ENCODE measurements around the gene DCBLD1.
"Not testable (repeated sequence)": the region's sequence is repeated elsewhere in the genome, so short reads cannot be mapped to it uniquely, and the experiment has no call there.

DCBLD1 gene

DNA sequence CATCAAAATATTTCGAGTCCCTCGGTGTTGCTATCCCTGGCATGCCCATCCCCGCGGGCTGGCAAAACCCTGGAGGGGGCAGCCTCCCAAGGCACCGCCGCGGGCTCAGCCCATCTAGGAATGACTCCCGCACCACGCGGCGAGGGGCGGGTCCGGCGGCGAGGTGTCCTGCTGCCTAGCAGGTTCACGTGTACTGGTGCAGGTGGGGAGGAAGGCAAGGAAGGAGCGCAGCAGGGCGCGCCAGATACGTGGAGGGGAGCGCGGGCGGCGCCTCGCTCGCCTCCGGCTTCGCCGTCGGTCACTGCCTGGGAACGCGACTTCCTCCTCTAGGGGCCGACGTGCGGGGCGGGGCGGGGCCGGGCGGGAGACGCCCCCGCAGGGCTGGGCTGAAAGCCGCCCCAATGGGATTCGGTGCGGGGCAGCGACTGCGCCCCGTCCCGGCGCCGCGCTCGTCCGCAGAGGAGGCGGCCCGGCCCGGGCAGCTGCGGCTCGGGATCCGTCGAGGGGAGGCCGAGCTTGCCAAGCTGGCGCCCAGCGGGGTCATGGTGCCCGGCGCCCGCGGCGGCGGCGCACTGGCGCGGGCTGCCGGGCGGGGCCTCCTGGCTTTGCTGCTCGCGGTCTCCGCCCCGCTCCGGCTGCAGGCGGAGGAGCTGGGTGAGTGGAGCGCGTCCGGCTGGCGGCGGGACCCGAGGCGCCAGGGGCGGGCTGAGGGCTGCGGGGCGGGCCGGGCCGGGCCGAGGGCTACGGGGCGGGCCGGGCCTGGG, at the start of gene DCBLD1:
Gene DCBLD1, plus strand, starts transcription at position 435 of the 764 bp plus-strand sequence. Its CDS starts 108 bp downstream, at position 543.
- H3K36me3 ChIP-seq (ENCODE audit: control insufficient read depth, insufficient read depth, low read length) = no peaks in the 10 kb centered on the region
- peak within 1 kb of the TSS; percentile 68 for H3K4me3 ChIP-seq (ENCODE audit: low read depth, low read length)
- peak within 1 kb of the TSS; percentile 43 for H3K9ac ChIP-seq (ENCODE audit: low read depth, low read length)
- H3K9me3 ChIP-seq (ENCODE audit: control insufficient read depth, insufficient read depth, low read length) = 0 out of 2 replicates have a peak, but pooled peaks cover 4% of the 10 kb centered on the region
- peak within 1 kb of the TSS; percentile 63 for H3K27ac ChIP-seq (ENCODE audit: low read depth, low read length)
- H3K4me1 ChIP-seq (ENCODE audit: control insufficient read depth, insufficient read depth, low read length) = peaks cover 11% of the 10 kb centered on the region
- H3K27me3 ChIP-seq (ENCODE audit: control insufficient read depth, insufficient read depth, low read length) = peaks cover 26% of the 10 kb centered on the region

DNA sequence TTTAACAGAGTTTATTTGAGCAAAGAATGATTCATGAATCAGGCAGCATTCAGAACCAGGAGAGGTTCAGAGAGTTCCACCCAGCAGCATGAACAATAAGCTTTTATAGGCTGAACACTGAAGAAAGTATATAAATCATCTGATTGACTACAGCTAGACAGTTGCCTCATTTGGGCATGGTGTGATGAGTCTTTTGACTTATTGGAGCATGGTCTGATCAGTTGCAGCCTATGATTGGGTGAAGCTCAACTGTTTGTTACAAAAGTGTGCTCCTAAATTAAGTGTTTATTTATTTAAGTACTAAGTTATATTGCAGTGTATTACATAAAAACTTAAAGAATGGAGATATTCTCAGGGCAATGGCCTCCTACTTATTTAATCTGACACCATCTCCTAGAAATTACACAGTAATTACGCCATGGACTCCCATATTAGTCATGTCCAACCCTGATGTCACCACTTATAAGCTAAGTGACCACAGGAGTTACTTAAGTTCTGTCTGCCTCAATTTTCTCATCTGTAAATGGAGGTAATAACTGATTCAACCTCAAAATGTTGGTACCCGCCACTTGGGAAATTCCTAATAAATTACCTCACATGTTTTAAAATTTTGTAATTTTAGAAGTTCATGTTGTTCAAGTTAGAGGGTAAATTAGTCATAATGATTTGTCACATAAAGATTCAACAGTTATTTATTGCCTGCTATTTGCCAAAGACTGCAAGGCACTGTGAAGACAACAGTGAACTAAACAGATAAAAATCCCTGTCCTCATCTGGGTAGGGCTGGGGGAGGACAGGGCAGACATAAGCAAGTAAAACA, 41.6 kb upstream of the DCBLD1 start:
- peaks cover 2% of the 10 kb centered on the region; the same call in 1 of the 2 replicates for H3K9me3 ChIP-seq (ENCODE audit: control insufficient read depth, insufficient read depth, low read length)
- H3K4me1 ChIP-seq (ENCODE audit: control insufficient read depth, insufficient read depth, low read length) = no peaks in the 10 kb centered on the region
- no peak overlapping the region for H3K4me3 ChIP-seq (ENCODE audit: low read depth, low read length)
- H3K27ac ChIP-seq (ENCODE audit: low read depth, low read length) = no peak overlapping the region
- no peak overlapping the region for H3K9ac ChIP-seq (ENCODE audit: low read depth, low read length)
- H3K27me3 ChIP-seq (ENCODE audit: control insufficient read depth, insufficient read depth, low read length) = no peaks in the 10 kb centered on the region
- H3K36me3 ChIP-seq (ENCODE audit: control insufficient read depth, insufficient read depth, low read length) = no peaks in the 10 kb centered on the region

DNA sequence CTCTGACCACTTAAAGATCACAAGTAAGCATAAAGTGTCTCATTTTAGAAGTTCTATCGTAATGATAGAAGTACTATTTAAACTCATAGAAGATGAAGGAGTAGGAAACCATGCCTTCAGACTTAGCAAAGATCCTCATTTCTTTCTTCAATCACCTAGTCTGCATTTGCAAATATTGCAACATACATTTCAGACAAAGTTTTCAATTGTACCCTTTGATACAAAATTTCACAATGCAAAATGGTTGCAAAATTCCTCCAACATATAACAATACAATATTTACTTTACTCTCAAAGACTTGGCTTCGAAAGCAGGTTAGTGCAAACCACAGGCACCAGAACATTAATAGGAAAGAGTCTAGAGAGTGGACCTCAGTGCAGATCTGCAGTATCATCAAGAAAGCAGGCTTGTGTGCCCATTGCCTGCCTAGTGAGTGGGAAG, 40.6 kb upstream of the DCBLD1 start:
- peaks cover 2% of the 10 kb centered on the region; the same call in 1 of the 2 replicates for H3K9me3 ChIP-seq (ENCODE audit: control insufficient read depth, insufficient read depth, low read length)
- no peaks in the 10 kb centered on the region for H3K4me1 ChIP-seq (ENCODE audit: control insufficient read depth, insufficient read depth, low read length)
- no peaks in the 10 kb centered on the region for H3K36me3 ChIP-seq (ENCODE audit: control insufficient read depth, insufficient read depth, low read length)
- no peaks in the 10 kb centered on the region for H3K27me3 ChIP-seq (ENCODE audit: control insufficient read depth, insufficient read depth, low read length)
- H3K9ac ChIP-seq (ENCODE audit: low read depth, low read length) = no peak overlapping the region
- H3K27ac ChIP-seq (ENCODE audit: low read depth, low read length) = no peak overlapping the region
- H3K4me3 ChIP-seq (ENCODE audit: low read depth, low read length) = no peak overlapping the region

GRCh38 chr6:117442313-117442712, 40.2 kb upstream of the DCBLD1 start:
- not testable (repeated sequence) for H3K36me3 ChIP-seq (ENCODE audit: control insufficient read depth, insufficient read depth, low read length); H3K9ac ChIP-seq (ENCODE audit: low read depth, low read length); H3K27ac ChIP-seq (ENCODE audit: low read depth, low read length); H3K9me3 ChIP-seq (ENCODE audit: control insufficient read depth, insufficient read depth, low read length); H3K27me3 ChIP-seq (ENCODE audit: control insufficient read depth, insufficient read depth, low read length); H3K4me3 ChIP-seq (ENCODE audit: low read depth, low read length); H3K4me1 ChIP-seq (ENCODE audit: control insufficient read depth, insufficient read depth, low read length)

- Histone ChIP-seq H3K9me3 (ENCODE audit: control insufficient read depth, insufficient read depth, low read length) (peaks cover under 1% of the 10 kb centered on the region; the same call in 1 of the 2 replicates), H3K27ac (ENCODE audit: low read depth, low read length) (no peak overlapping the region), H3K36me3 (ENCODE audit: control insufficient read depth, insufficient read depth, low read length) (no peaks in the 10 kb centered on the region), H3K27me3 (ENCODE audit: control insufficient read depth, insufficient read depth, low read length) (no peaks in the 10 kb centered on the region), H3K9ac (ENCODE audit: low read depth, low read length) (no peak overlapping the region), H3K4me3 (ENCODE audit: low read depth, low read length) (no peak overlapping the region), H3K4me1 (ENCODE audit: control insufficient read depth, insufficient read depth, low read length) (0 out of 2 replicates have a peak, but pooled peaks cover 7% of the 10 kb centered on the region)
Observed at GRCh38 chr6:117444600-117444999, 37.9 kb upstream of the DCBLD1 start.

DNA sequence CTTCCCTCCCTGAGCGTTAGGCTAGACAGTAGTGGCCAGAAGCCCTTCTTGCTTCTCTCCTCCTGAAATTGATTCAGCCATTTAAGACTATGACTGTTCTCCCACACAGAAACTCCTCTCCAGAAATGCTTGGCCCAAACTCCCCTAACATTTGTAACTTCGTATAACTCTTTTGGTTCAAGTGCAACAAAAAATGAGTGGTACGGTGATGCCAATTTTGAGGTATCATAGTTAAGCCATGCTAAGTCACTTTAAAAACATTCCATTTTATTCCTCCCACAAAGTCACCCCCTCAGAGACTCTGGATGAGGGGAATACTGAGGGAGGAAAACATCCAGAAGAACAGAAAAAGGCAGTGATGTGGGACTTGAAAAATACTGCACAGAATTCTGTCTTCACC, 35.6 kb upstream of the DCBLD1 start:
- Histone ChIP-seq H3K36me3 (ENCODE audit: control insufficient read depth, insufficient read depth, low read length) (no peaks in the 10 kb centered on the region), H3K4me3 (ENCODE audit: low read depth, low read length) (no peak overlapping the region), H3K9me3 (ENCODE audit: control insufficient read depth, insufficient read depth, low read length) (no peaks in the 10 kb centered on the region), H3K27me3 (ENCODE audit: control insufficient read depth, insufficient read depth, low read length) (no peaks in the 10 kb centered on the region), H3K4me1 (ENCODE audit: control insufficient read depth, insufficient read depth, low read length) (peaks cover 15% of the 10 kb centered on the region), H3K27ac (ENCODE audit: low read depth, low read length) (no peak overlapping the region), H3K9ac (ENCODE audit: low read depth, low read length) (no peak overlapping the region)

- Histone ChIP-seq H3K27ac (ENCODE audit: low read depth, low read length) (no peak overlapping the region), H3K9me3 (ENCODE audit: control insufficient read depth, insufficient read depth, low read length) (no peaks in the 10 kb centered on the region), H3K4me1 (ENCODE audit: control insufficient read depth, insufficient read depth, low read length) (peaks cover 15% of the 10 kb centered on the region), H3K36me3 (ENCODE audit: control insufficient read depth, insufficient read depth, low read length) (no peaks in the 10 kb centered on the region), H3K4me3 (ENCODE audit: low read depth, low read length) (no peak overlapping the region), H3K9ac (ENCODE audit: low read depth, low read length) (no peak overlapping the region), H3K27me3 (ENCODE audit: control insufficient read depth, insufficient read depth, low read length) (no peaks in the 10 kb centered on the region)
Observed at GRCh38 chr6:117448011-117448410, 34.5 kb upstream of the DCBLD1 start.

GRCh38 chr6:117448732-117449485, 33.6 kb upstream of the DCBLD1 start:
- Histone ChIP-seq H3K36me3 (ENCODE audit: control insufficient read depth, insufficient read depth, low read length) (no peaks in the 10 kb centered on the region), H3K4me3 (ENCODE audit: low read depth, low read length) (no peak overlapping the region), H3K9me3 (ENCODE audit: control insufficient read depth, insufficient read depth, low read length) (no peaks in the 10 kb centered on the region), H3K27ac (ENCODE audit: low read depth, low read length) (no peak overlapping the region), H3K4me1 (ENCODE audit: control insufficient read depth, insufficient read depth, low read length) (peaks cover 15% of the 10 kb centered on the region), H3K9ac (ENCODE audit: low read depth, low read length) (no peak overlapping the region), H3K27me3 (ENCODE audit: control insufficient read depth, insufficient read depth, low read length) (no peaks in the 10 kb centered on the region)

GRCh38 chr6:117449549-117450439, 32.7 kb upstream of the DCBLD1 start:
- Histone ChIP-seq H3K27ac (ENCODE audit: low read depth, low read length) (no peak overlapping the region), H3K9me3 (ENCODE audit: control insufficient read depth, insufficient read depth, low read length) (no peaks in the 10 kb centered on the region), H3K9ac (ENCODE audit: low read depth, low read length) (no peak overlapping the region), H3K4me3 (ENCODE audit: low read depth, low read length) (no peak overlapping the region), H3K27me3 (ENCODE audit: control insufficient read depth, insufficient read depth, low read length) (no peaks in the 10 kb centered on the region), H3K36me3 (ENCODE audit: control insufficient read depth, insufficient read depth, low read length) (no peaks in the 10 kb centered on the region), H3K4me1 (ENCODE audit: control insufficient read depth, insufficient read depth, low read length) (peaks cover 15% of the 10 kb centered on the region)

GRCh38 chr6:117451671-117452070, 30.8 kb upstream of the DCBLD1 start:
- Histone ChIP-seq H3K9me3 (ENCODE audit: control insufficient read depth, insufficient read depth, low read length) (no peaks in the 10 kb centered on the region), H3K27ac (ENCODE audit: low read depth, low read length) (no peak overlapping the region), H3K4me3 (ENCODE audit: low read depth, low read length) (no peak overlapping the region), H3K4me1 (ENCODE audit: control insufficient read depth, insufficient read depth, low read length) (peaks cover 15% of the 10 kb centered on the region), H3K27me3 (ENCODE audit: control insufficient read depth, insufficient read depth, low read length) (no peaks in the 10 kb centered on the region), H3K36me3 (ENCODE audit: control insufficient read depth, insufficient read depth, low read length) (no peaks in the 10 kb centered on the region), H3K9ac (ENCODE audit: low read depth, low read length) (no peak overlapping the region)
